ENCODE measurements around the gene GNB5. TPM values are rescaled to one million over a fixed set of nuclear protein-coding genes. Genes with fewer than 3 reads are reported as not detected.

Gene GNB5
- total RNA-seq, 1 experiment from 2014 or later: 29.8 TPM

- no peaks in the 10 kb centered on the region for H3K4me1 ChIP-seq (ENCODE audit: insufficient read depth, low read length)
- no CpG with 5 or more reads among the region's 8 CpGs for WGBS (ENCODE audit: extremely low coverage, insufficient read length, low lambda C conversion rate)
- no peak overlapping the region for H2AFZ ChIP-seq (ENCODE audit: low read length)
- no peak overlapping the region for H3K56ac ChIP-seq (ENCODE audit: insufficient read length, low read depth, low read length)
- no peak overlapping the region for H3T11ph ChIP-seq (ENCODE audit: low read length)
- H3K27ac Mint-ChIP-seq: no peak overlapping the region
- peaks cover 14 to 49% (median 31%) of the 10 kb centered on the region in 3 experiments; a peak in 6 of 7 replicates for H3K36me3 Mint-ChIP-seq (ENCODE audit: insufficient read depth in 1 of 3, low read depth in 3 of 3)
- H3K18ac ChIP-seq (ENCODE audit: insufficient read length, low read depth, low read length): no peak overlapping the region
- H3K23me2 ChIP-seq (ENCODE audit: insufficient read length, low read depth, low read length, poor library complexity, severe bottlenecking): no peaks in the 10 kb centered on the region
- no peak overlapping the region for H2BK15ac ChIP-seq (ENCODE audit: low read depth, low read length)
- no peaks in the 10 kb centered on the region for H3K9me3 ChIP-seq (ENCODE audit: control insufficient read depth, low read depth, low read length)
- H2BK20ac ChIP-seq (ENCODE audit: low read depth, low read length, poor library complexity, severe bottlenecking): no peak overlapping the region
- no peaks in the 10 kb centered on the region for H3K27me3 ChIP-seq (ENCODE audit: insufficient read depth, low read length)
- no peak overlapping the region for H4K5ac ChIP-seq (ENCODE audit: insufficient read length, low read depth, low read length)
- H2BK120ac ChIP-seq (ENCODE audit: low read depth, low read length, poor library complexity, severe bottlenecking): no peak overlapping the region
- H2AK5ac ChIP-seq (ENCODE audit: insufficient read length, low read length): no peak overlapping the region
- H3K79me2 ChIP-seq (ENCODE audit: insufficient read depth, low read length): no peaks in the 10 kb centered on the region
- H4K91ac ChIP-seq (ENCODE audit: insufficient read length, low read depth, low read length): no peak overlapping the region
- no peaks in the 10 kb centered on the region for H3K4me1 Mint-ChIP-seq
- H3K4me3 Mint-ChIP-seq: no peak overlapping the region
- no peak overlapping the region for H3K4me2 ChIP-seq (ENCODE audit: insufficient read depth, insufficient read length, low read length)
- no peak overlapping the region for H2BK12ac ChIP-seq (ENCODE audit: insufficient read length, low read depth, low read length)
- H3K27me3 Mint-ChIP-seq (ENCODE audit: low read depth): no peaks in the 10 kb centered on the region; the same call in 1 of the 2 replicates
- H2BK5ac ChIP-seq (ENCODE audit: insufficient read length, low read length): no peak overlapping the region
- H3K23ac ChIP-seq (ENCODE audit: insufficient read length, low read depth, low read length): no peak overlapping the region
- no peak overlapping the region for H3K14ac ChIP-seq (ENCODE audit: insufficient read depth, low read length)
- no peaks in the 10 kb centered on the region for H4K20me1 ChIP-seq (ENCODE audit: control insufficient read depth, insufficient read depth, insufficient read length)
- H3K9me3 Mint-ChIP-seq: no peaks in the 10 kb centered on the region
- no peaks in the 10 kb centered on the region for H3K79me1 ChIP-seq (ENCODE audit: insufficient read depth, low read depth, low read length, poor library complexity, severe bottlenecking)
- no peak for DNase-seq
- H3K4ac ChIP-seq (ENCODE audit: low read depth, low read length): no peak overlapping the region
- no peak for TF ChIP-seq CTCF (conservative IDR thresholded peaks at IDR 0.05)
- H3K27ac ChIP-seq (ENCODE audit: insufficient read length, low read depth, low read length): no peak overlapping the region
- H4K8ac ChIP-seq (replicated peaks; ENCODE audit: insufficient read length, low read depth, low read length): no peak overlapping the region
- no peak overlapping the region for H3K9ac ChIP-seq (ENCODE audit: extremely low read depth, insufficient read length, low read length)
Measured at GRCh38 chr15:52225230-52225629, 34.0 kb upstream of the GNB5 start.

Measured in H9 (cell line).